HG03280 (cell line): ENCODE data around the gene DNAH14.
"Not testable (repeated sequence)": the region's sequence is repeated elsewhere in the genome, so short reads cannot be mapped to it uniquely, and the experiment has no call there.

Experiments used
- ATAC-seq: cut with Tn5 transposase; IDR thresholded peaks from one replicate; pipeline ENCODE4 v1.9.1; 2021; ENCODE audit warnings: mild to moderate bottlenecking, moderate library complexity; ENCODE audit not compliant: unreplicated experiment

The DNAH14 gene

GRCh38 chr1:225380691-225381090 is 451.2 kb downstream of the DNAH14 start:
- no peak for ATAC-seq

DNA sequence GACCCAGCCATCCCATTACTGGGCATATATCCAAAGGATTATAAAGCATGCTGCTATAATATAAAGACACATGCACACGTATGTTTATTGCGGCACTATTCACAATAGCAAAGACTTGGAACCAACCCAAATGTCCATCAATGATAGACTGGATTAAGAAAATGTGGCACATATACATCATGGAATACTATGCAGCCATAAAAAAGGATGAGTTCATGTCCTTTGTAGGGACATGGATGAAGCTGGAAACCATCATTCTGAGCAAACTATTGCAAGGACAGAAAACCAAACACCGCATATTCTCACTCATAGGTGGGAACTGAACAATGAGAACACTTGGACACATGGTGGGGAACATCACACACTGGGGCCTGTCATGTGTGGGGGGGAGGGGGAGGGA is 457.4 kb downstream of the DNAH14 start:
- ATAC-seq = not testable (repeated sequence)

- no peak for ATAC-seq
Measured at GRCh38 chr1:225388372-225388771, 458.9 kb downstream of the DNAH14 start.

DNA sequence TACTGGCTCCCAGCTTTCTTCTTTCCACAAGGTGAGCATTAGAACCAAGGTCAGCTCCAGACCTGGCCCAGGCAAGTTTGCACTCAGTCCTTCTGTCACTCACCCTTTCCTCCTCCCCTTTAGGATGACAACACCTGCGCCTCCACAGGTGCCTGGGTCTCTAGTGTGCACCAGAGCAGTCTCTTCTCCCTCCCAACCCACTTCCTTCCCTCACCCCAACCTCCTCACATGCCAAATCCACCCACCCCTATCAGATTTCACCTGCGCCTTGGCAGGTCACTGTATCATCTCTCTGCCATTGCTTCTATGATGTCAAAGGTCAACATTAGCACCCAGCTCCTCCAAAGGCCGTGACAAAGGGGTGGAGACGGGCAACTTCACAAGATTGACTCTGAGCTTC is 460.4 kb downstream of the DNAH14 start:
- ATAC-seq = no peak

DNA sequence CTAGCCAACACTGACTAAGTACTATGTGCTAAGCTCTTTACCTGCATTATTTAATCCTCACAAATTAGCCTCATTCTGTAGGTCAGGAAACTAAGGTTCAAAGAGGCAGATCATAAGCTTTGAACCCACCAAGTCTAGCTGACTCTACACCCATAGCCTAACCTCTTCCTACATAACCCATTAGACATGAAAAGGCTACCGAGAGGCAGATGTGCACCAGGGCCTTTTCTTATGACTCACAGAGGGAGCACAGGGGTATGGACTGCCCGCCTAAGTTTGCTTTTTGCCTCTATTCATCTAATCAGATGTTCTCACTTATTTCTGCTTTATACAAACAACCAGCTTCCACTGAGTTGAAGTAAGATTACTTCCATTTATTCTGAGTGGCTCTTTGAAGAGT is 466.9 kb downstream of the DNAH14 start:
- ATAC-seq = no peak

GRCh38 chr1:225400968-225401367 is 471.5 kb downstream of the DNAH14 start:
- ATAC-seq = no peak

DNA sequence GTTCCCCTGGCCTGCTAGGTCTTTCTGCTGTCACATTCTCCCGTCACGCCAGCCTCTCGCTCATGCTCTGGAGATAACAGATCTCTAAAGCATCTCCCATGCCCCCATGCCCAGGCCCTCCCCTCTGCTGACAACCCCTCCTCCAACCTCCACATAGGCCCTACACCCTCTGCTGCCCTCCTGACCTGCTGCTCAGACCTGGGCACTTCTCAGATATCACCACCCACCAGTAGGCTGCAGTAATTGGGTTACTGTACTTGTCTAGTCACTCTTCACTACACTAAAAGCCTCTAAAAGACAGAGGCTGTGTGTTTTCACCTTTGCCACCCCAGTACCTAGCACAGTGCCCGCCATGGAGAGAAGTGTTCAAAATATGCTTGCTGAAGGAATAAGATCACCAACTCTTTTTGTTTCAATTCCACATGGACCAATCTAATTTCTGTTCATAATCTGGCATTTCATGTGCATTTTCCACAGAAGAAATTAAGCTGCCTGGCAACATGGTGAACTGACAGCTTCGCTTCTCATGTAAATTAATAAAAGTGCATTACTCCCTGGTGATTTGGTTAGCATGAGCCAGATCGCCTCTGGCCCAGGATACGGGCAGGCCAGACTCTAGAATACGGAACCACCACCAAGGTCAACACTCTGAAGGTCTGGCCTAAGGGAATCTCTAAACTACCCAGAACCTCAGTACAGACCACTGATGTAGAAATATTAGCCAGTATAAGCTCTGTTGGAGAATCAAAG is 477.7 kb downstream of the DNAH14 start:
- no peak for ATAC-seq

- no peak for ATAC-seq
Measured at GRCh38 chr1:225407755-225408154, 478.3 kb downstream of the DNAH14 start.

GRCh38 chr1:225408249-225408648 is 478.8 kb downstream of the DNAH14 start:
- ATAC-seq = no peak

GRCh38 chr1:225409051-225409450 is 479.6 kb downstream of the DNAH14 start:
- no peak for ATAC-seq

DNA sequence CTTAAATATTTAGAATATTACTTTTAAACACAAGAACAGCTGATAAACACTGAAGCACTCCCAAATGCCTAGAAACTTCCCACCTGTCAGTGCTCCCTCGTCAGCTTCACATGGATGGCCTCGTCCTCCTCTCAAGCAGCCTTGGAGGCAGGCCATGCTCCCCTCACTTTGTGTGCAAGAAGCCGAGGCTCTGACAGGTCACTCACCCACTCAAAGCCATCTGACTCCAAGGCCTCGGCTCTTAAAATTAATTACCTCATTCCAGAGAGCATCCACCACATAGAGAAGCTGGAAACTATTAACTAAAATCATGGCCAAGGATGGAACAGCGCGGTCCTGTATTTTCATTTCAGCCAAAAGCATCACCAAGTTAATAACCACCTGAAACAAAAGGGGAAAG is 480.6 kb downstream of the DNAH14 start:
- no peak for ATAC-seq

DNA sequence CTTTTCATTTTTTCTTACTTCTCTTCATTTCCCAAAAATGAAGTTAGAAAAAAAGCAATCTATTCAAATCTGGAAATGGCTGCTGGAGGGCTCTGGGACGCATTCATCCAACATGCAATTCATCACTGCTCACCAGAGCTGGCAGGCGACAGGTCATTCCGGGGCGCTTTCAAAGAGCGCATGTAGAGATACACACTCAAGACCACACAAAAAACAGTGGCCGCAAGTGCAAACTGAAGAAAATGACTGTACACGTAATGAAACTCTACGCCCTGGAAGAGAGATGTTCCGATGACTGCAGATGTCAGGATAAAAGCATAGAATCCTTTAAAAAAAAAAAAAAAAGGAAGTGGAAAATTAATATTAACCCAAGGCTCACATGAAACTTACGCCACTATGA is 482.8 kb downstream of the DNAH14 start:
- no peak for ATAC-seq

GRCh38 chr1:225412803-225413351 is 483.4 kb downstream of the DNAH14 start:
- no peak for ATAC-seq

- no peak for ATAC-seq
Measured at GRCh38 chr1:225413708-225414375, 484.4 kb downstream of the DNAH14 start.

- no peak for ATAC-seq
Measured at GRCh38 chr1:225415307-225415706, 485.8 kb downstream of the DNAH14 start.

DNA sequence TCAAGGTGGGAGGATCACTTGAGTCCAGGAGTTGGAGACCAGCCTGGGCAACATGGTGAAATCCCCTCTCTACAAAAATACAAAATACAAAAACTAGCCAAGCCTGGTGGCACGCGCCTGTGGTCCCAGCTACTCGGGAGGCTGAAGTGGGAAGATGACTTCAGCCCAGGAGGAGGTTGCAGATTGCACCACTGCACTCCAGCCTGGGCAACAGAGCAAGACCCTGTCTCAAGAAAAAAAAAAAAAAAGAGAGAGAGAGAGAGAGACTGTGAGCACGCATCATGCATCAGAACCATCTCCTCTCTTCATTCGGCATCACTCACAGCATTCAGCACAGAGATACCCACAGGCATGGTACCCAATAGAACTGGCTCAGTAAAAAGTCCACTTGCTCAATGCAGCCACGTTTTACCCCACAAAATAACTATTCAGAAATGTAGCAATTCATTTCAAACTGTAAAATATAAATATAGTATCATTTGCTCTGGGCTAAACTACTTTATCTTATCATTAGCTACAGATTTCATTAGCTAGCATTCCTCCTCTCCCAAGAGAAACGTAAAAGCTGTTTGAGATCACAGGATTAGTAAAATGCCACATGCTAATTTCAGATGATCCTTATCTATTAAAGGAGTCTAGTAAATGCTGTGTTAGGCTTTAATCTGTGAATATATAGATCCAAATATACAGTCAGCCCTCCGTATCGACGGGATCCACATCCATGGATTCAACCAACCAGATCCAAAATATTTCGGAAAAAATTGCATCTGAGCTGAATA is 486.7 kb downstream of the DNAH14 start:
- no peak for ATAC-seq

GRCh38 chr1:225418059-225418458 is 488.6 kb downstream of the DNAH14 start:
- no peak for ATAC-seq

DNA sequence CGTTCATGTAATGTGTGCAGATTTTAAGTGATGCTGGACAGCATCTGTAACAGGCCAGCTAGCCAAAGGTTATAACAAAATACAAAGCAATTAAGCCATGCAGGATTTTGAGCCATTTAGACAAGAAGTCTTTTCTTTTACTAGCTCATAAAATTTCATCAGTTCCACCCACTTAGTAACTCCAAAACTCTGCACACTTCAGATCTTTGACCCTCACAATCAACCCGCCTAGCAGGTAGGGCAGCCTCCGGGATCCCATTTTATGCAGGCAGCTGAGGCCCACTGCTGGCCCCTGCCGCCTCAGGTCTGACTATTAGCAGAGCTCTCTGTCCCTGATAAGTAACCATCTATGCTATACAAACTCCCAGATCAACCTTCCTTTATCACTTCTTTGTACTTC is 489.1 kb downstream of the DNAH14 start:
- no peak for ATAC-seq

GRCh38 chr1:225422031-225422605 is 492.6 kb downstream of the DNAH14 start:
- no peak for ATAC-seq

- ATAC-seq = no peak
Measured at GRCh38 chr1:225422795-225423517, 493.5 kb downstream of the DNAH14 start.

DNA sequence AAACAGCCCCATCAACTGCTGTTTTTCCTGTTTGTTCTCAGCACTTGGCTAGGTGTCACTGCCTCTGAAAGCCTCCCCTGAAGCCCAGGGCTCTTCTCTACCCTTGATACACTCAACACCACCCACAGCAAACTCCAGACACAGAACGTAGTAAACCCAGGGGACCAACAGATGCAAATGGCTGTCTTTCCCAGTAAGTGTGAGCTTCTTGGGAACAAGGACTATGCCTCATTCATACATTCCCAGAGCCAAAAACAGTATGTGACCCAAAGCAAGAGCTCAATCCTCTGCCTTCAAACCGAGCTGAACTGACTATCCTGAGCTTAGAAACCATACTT is 494.0 kb downstream of the DNAH14 start:
- no peak for ATAC-seq
